ENCODE data around the gene ZCWPW2. TPM values are rescaled to one million over a fixed set of nuclear protein-coding genes. Genes with fewer than 3 reads are reported as not detected.

ZCWPW2 gene
- total RNA-seq, 3 donors from 2014 or later (not counting 1 experiment from before 2014, with no cell fraction given): 0.43 TPM; not detected in 2

DNA sequence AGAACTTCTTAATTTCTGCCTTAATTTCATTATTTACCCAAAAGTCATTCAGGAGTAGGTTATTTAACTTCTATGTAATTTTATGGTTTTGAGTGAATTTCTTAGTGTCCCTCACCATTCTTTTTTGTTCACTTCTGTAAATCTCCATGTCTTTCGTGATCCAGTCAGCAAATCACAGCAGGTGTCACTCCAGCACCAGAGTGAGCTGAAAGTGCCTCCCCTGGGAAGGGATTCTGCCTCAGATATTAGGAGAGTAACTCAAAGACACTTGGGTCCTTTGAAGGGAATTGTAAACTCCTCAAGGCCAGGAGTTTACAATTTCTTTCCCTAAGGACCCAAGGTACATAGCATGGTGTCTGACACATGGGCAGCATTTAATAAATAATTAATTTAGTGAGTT is 207.7 kb downstream of the ZCWPW2 start:
- H3K4me3 ChIP-seq (ENCODE audit: low read length): no peak overlapping the region
- H3K27me3 ChIP-seq (ENCODE audit: control insufficient read depth, insufficient read depth, low read length): no peaks in the 10 kb centered on the region
- Mint-ChIP-seq H3K27me3 (ENCODE audit: low read depth in 2 of 2) (no peaks in the 10 kb centered on the region), H3K9me3 (peaks cover 3 to 8% of the 10 kb centered on the region in 2 donors), H3K27ac (no peak overlapping the region), H3K4me3 (no peak overlapping the region), H3K4me1 (no peaks in the 10 kb centered on the region), H3K36me3 (no peaks in the 10 kb centered on the region)
- H3K9me3 ChIP-seq (ENCODE audit: control insufficient read depth, insufficient read depth, low read length): no peaks in the 10 kb centered on the region
- DNase-seq: no peak
- ATAC-seq: no peak
- H3K4me1 ChIP-seq (ENCODE audit: control insufficient read depth, insufficient read depth, low read length): no peaks in the 10 kb centered on the region
- intact Hi-C loops (cut with micrococcal nuclease): no loop called here
- TF ChIP-seq CTCF (IDR thresholded peaks at IDR 0.05): no peak
- WGBS (ENCODE audit: insufficient coverage): 55% methylated on average over 1 of the region's 1 CpG
- H3K27ac ChIP-seq (ENCODE audit: low read length): no peak overlapping the region
- no peaks in the 10 kb centered on the region for H3K36me3 ChIP-seq (ENCODE audit: control insufficient read depth, insufficient read depth, low read length)

GRCh38 chr3:28564211-28564610 is 215.7 kb downstream of the ZCWPW2 start:
- Mint-ChIP-seq H3K36me3 (no peaks in the 10 kb centered on the region), H3K9me3 (peaks cover 7 to 8% of the 10 kb centered on the region in 2 donors), H3K4me3 (no peak overlapping the region), H3K4me1 (no peaks in the 10 kb centered on the region), H3K27me3 (ENCODE audit: low read depth in 2 of 2) (no peaks in the 10 kb centered on the region), H3K27ac (no peak overlapping the region)
- WGBS (ENCODE audit: insufficient coverage): 100% methylated on average over 1 of the region's 1 CpG
- Histone ChIP-seq H3K9me3 (ENCODE audit: control insufficient read depth, insufficient read depth, low read length) (no peaks in the 10 kb centered on the region), H3K4me1 (ENCODE audit: control insufficient read depth, insufficient read depth, low read length) (no peaks in the 10 kb centered on the region), H3K36me3 (ENCODE audit: control insufficient read depth, insufficient read depth, low read length) (no peaks in the 10 kb centered on the region), H3K27ac (ENCODE audit: low read length) (no peak overlapping the region), H3K4me3 (ENCODE audit: low read length) (no peak overlapping the region), H3K27me3 (ENCODE audit: control insufficient read depth, insufficient read depth, low read length) (no peaks in the 10 kb centered on the region)
- ATAC-seq (no peak), DNase-seq (no peak)
- intact Hi-C loops (cut with micrococcal nuclease): no loop called here
- TF ChIP-seq CTCF (IDR thresholded peaks at IDR 0.05): no peak

- peaks cover 9% of the 10 kb centered on the region for H3K27me3 ChIP-seq (ENCODE audit: control insufficient read depth, insufficient read depth, low read length)
- no peak for TF ChIP-seq CTCF (IDR thresholded peaks at IDR 0.05)
- no peaks in the 10 kb centered on the region for H3K9me3 ChIP-seq (ENCODE audit: control insufficient read depth, insufficient read depth, low read length)
- ATAC-seq (no peak), DNase-seq (no peak)
- Mint-ChIP-seq H3K4me3 (no peak overlapping the region), H3K9me3 (peaks cover 2 to 3% of the 10 kb centered on the region in 2 donors), H3K36me3 (no peaks in the 10 kb centered on the region), H3K4me1 (no peaks in the 10 kb centered on the region), H3K27ac (no peak overlapping the region), H3K27me3 (ENCODE audit: low read depth in 2 of 2) (peaks cover 6 to 8% of the 10 kb centered on the region in 2 donors)
- no peaks in the 10 kb centered on the region for H3K4me1 ChIP-seq (ENCODE audit: control insufficient read depth, insufficient read depth, low read length)
- H3K4me3 ChIP-seq (ENCODE audit: low read length): no peak overlapping the region
- WGBS (ENCODE audit: insufficient coverage): 94% methylated on average over 3 of the region's 3 CpGs
- intact Hi-C loops (cut with micrococcal nuclease): no loop called here
- no peak overlapping the region for H3K27ac ChIP-seq (ENCODE audit: low read length)
- no peaks in the 10 kb centered on the region for H3K36me3 ChIP-seq (ENCODE audit: control insufficient read depth, insufficient read depth, low read length)
Measured at GRCh38 chr3:28569357-28569756, 220.8 kb downstream of the ZCWPW2 start.

- ATAC-seq (no peak), DNase-seq (no peak)
- no peak overlapping the region for H3K27ac Mint-ChIP-seq
- H3K36me3 Mint-ChIP-seq: peaks cover 9% of the 10 kb centered on the region
- peaks cover 36 to 45% of the 10 kb centered on the region in 2 donors for H3K27me3 Mint-ChIP-seq (ENCODE audit: low read depth in 2 of 2)
- H3K27ac ChIP-seq (ENCODE audit: low read length): no peak overlapping the region
- peaks cover 0 to 3% of the 10 kb centered on the region in 2 donors for H3K9me3 Mint-ChIP-seq
- H3K27me3 ChIP-seq (ENCODE audit: control insufficient read depth, insufficient read depth, low read length): peaks cover 30% of the 10 kb centered on the region
- no peak overlapping the region for H3K4me3 Mint-ChIP-seq
- no peak for TF ChIP-seq CTCF (IDR thresholded peaks at IDR 0.05)
- H3K9me3 ChIP-seq (ENCODE audit: control insufficient read depth, insufficient read depth, low read length): no peaks in the 10 kb centered on the region
- intact Hi-C loops (cut with micrococcal nuclease): no loop called here
- no peaks in the 10 kb centered on the region for H3K4me1 Mint-ChIP-seq
- no peaks in the 10 kb centered on the region for H3K4me1 ChIP-seq (ENCODE audit: control insufficient read depth, insufficient read depth, low read length)
- H3K4me3 ChIP-seq (ENCODE audit: low read length): no peak overlapping the region
- 95% methylated on average over 2 of the region's 5 CpGs for WGBS (ENCODE audit: insufficient coverage)
- H3K36me3 ChIP-seq (ENCODE audit: control insufficient read depth, insufficient read depth, low read length): no peaks in the 10 kb centered on the region
Measured at GRCh38 chr3:28574036-28574435, 225.5 kb downstream of the ZCWPW2 start.

Measured in natural killer cell (primary cell).